Neural crest cell (in vitro differentiated cells): Measurements from ENCODE around the gene PTPN6. TPM values are rescaled to one million over a fixed set of nuclear protein-coding genes. Genes with fewer than 3 reads are reported as not detected.

Source experiments
- DNase-seq: peaks from one replicate; pipeline ENCODE4 v3.0.0; 2021; ENCODE audit warnings: low read depth, mixed read lengths, low spot score
- H3K27ac Mint-ChIP-seq: one replicate; pipeline ENCODE4 v1.8.0; 2021; ENCODE audit warnings: mild to moderate bottlenecking, mixed read lengths; ENCODE audit not compliant: unreplicated experiment
- H3K27me3 Mint-ChIP-seq: 2 replicates; pipeline ENCODE4 v1.8.0; 2021; ENCODE audit warnings: low read depth, mild to moderate bottlenecking, mixed read lengths
- H3K36me3 Mint-ChIP-seq: 2 replicates; pipeline ENCODE4 v1.8.0; 2021; ENCODE audit warnings: low read depth, mild to moderate bottlenecking, mixed read lengths
- H3K4me1 Mint-ChIP-seq: 2 replicates; pipeline ENCODE4 v1.8.0; 2021; ENCODE audit warnings: mixed read lengths
- H3K4me3 Mint-ChIP-seq: one replicate; pipeline ENCODE4 v1.8.0; 2021; ENCODE audit warnings: mild to moderate bottlenecking, mixed read lengths
- H3K9me3 Mint-ChIP-seq: 2 replicates; pipeline ENCODE4 v1.8.0; 2021; ENCODE audit warnings: mixed read lengths
- total RNA-seq: library from RNA; stranded (reverse); gene quantifications from 2 replicates; pipeline ENCODE4 v1.2.1, GENCODE V29; 2021
- TF ChIP-seq, protein P1 (sequence below): fragments of 200-600 bp; sonication (generic); conservative IDR thresholded peaks from 2 replicates; pipeline ENCODE4 v1.5.0; 2021; ENCODE audit warnings: antibody characterized with exemption, mild to moderate bottlenecking

PTPN6 gene
- total RNA-seq, 1 donor from 2014 or later, result 1.1 TPM

DNA sequence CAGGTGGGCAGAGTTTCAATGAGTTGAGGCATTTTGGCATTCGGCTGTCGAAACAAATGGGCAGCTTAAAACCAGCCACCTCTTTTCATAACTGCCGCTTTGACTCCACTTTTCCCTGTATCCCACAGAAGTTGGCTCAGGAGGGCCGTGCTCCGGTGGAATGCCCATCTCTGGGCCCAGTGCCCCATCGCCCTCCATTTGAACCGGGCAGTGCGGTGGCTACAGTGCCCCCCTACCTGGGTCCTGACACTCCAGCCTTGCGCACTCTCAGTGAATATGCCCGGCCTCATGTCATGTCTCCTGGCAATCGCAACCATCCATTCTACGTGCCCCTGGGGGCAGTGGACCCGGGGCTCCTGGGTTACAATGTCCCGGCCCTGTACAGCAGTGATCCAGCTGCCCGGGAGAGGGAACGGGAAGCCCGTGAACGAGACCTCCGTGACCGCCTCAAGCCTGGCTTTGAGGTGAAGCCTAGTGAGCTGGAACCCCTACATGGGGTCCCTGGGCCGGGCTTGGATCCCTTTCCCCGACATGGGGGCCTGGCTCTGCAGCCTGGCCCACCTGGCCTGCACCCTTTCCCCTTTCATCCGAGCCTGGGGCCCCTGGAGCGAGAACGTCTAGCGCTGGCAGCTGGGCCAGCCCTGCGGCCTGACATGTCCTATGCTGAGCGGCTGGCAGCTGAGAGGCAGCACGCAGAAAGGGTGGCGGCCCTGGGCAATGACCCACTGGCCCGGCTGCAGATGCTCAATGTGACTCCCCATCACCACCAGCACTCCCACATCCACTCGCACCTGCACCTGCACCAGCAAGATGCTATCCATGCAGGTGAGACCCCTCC is 12.6 kb upstream of the PTPN6 start:
- Mint-ChIP-seq H3K9me3 (no peaks in the 10 kb centered on the region), H3K27ac (peak overlapping the region; percentile 96), H3K27me3 (peaks cover 18% of the 10 kb centered on the region), H3K36me3 (peaks cover 19% of the 10 kb centered on the region), H3K4me1 (peaks cover 37% of the 10 kb centered on the region), H3K4me3 (peak overlapping the region; percentile 87)
- no peak for DNase-seq
- TF ChIP-seq, protein P1, sequence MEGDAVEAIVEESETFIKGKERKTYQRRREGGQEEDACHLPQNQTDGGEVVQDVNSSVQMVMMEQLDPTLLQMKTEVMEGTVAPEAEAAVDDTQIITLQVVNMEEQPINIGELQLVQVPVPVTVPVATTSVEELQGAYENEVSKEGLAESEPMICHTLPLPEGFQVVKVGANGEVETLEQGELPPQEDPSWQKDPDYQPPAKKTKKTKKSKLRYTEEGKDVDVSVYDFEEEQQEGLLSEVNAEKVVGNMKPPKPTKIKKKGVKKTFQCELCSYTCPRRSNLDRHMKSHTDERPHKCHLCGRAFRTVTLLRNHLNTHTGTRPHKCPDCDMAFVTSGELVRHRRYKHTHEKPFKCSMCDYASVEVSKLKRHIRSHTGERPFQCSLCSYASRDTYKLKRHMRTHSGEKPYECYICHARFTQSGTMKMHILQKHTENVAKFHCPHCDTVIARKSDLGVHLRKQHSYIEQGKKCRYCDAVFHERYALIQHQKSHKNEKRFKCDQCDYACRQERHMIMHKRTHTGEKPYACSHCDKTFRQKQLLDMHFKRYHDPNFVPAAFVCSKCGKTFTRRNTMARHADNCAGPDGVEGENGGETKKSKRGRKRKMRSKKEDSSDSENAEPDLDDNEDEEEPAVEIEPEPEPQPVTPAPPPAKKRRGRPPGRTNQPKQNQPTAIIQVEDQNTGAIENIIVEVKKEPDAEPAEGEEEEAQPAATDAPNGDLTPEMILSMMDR, result no peak

DNA sequence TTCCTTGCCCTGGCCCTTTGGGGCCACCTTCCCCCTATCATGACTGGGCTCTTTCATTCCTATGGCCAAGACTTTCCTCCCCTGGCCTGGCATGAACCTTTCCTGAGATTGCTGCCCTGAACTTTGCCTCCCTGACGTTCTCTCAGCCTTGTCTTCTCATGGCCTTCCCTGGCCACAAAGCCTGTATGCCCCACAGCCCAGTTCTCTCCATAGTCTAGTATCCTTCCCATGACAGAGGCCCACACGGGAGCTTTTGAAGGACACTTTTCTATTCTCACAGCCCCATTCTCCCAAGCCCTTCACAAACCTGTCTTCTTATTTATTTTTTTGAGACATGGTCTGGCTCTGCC is 12.0 kb upstream of the PTPN6 start:
- no peak for DNase-seq
- peaks cover 23% of the 10 kb centered on the region for H3K27me3 Mint-ChIP-seq
- H3K4me3 Mint-ChIP-seq, result peak overlapping the region; percentile 80
- peaks cover 41% of the 10 kb centered on the region for H3K4me1 Mint-ChIP-seq
- H3K36me3 Mint-ChIP-seq, result peaks cover 15% of the 10 kb centered on the region
- TF ChIP-seq, protein P1, result no peak
- peak overlapping the region; percentile 91 for H3K27ac Mint-ChIP-seq
- no peaks in the 10 kb centered on the region for H3K9me3 Mint-ChIP-seq

DNA sequence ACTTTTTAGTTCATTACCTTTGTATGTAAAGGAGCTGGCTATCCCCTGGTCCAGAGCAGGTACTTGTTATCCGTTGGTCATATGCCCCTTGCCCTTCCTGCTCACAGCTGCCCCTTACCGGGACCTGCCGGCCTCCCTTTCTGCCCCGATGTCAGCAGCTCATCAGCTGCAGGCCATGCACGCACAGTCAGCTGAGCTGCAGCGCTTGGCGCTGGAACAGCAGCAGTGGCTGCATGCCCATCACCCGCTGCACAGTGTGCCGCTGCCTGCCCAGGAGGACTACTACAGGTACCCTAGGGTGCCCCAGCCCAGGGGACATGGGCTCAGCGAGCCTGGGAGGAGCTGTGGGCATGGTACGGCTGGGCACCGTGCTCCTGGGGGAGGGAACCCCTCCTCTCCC is 9.9 kb upstream of the PTPN6 start:
- peaks cover 48% of the 10 kb centered on the region for H3K4me1 Mint-ChIP-seq
- H3K27me3 Mint-ChIP-seq, result peaks cover 25% of the 10 kb centered on the region
- DNase-seq, result no peak
- H3K36me3 Mint-ChIP-seq, result peaks cover 6% of the 10 kb centered on the region
- TF ChIP-seq, protein P1, result no peak
- H3K27ac Mint-ChIP-seq, result peak overlapping the region; percentile 13
- peak overlapping the region; percentile 74 for H3K4me3 Mint-ChIP-seq
- H3K9me3 Mint-ChIP-seq, result no peaks in the 10 kb centered on the region

DNA sequence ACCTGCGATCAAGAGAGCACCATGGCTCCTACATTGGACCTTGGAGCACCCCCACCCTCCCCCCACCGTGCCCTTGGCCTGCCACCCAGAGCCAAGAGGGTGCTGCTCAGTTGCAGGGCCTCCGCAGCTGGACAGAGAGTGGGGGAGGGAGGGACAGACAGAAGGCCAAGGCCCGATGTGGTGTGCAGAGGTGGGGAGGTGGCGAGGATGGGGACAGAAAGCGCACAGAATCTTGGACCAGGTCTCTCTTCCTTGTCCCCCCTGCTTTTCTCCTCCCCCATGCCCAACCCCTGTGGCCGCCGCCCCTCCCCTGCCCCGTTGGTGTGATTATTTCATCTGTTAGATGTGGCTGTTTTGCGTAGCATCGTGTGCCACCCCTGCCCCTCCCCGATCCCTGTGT is 9.4 kb upstream of the PTPN6 start:
- H3K36me3 Mint-ChIP-seq, result peaks cover 7% of the 10 kb centered on the region
- TF ChIP-seq, protein P1, result no peak
- H3K9me3 Mint-ChIP-seq, result no peaks in the 10 kb centered on the region
- H3K4me3 Mint-ChIP-seq, result peak overlapping the region; percentile 74
- no peak for DNase-seq
- H3K4me1 Mint-ChIP-seq, result peaks cover 46% of the 10 kb centered on the region
- H3K27me3 Mint-ChIP-seq, result peaks cover 26% of the 10 kb centered on the region
- no peak overlapping the region for H3K27ac Mint-ChIP-seq

DNA sequence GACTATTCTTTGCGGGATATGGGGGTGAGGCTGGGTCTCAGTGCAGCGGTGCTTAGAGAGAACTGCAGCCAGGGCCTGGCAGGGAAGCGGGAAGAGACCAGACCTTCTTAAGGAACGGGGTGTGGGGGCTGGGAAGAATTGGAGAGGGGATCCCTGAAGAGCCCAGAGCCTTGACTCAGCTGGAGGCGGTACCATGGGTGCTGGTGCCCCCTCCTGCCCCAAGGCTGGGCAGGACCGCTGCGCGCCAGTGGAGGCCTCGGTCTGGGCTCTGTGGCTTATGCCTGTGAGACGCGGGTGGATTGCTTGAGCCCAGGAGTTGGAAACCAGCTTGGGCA is 8.9 kb upstream of the PTPN6 start:
- Mint-ChIP-seq H3K4me3 (peak overlapping the region; percentile 82), H3K36me3 (peaks cover 10% of the 10 kb centered on the region), H3K9me3 (no peaks in the 10 kb centered on the region), H3K27me3 (peaks cover 29% of the 10 kb centered on the region), H3K27ac (peak overlapping the region; percentile 96), H3K4me1 (peaks cover 50% of the 10 kb centered on the region)
- no peak for DNase-seq
- TF ChIP-seq, protein P1, result no peak
